Measurements from ENCODE around the gene IL1RAPL1. TPM values are rescaled to one million over a fixed set of nuclear protein-coding genes. Genes with fewer than 3 reads are reported as not detected.

The IL1RAPL1 gene
- total and polyA plus RNA-seq, 8 donors, result 0.60 to 1.4 (median 0.95) TPM; not detected in 2

DNA sequence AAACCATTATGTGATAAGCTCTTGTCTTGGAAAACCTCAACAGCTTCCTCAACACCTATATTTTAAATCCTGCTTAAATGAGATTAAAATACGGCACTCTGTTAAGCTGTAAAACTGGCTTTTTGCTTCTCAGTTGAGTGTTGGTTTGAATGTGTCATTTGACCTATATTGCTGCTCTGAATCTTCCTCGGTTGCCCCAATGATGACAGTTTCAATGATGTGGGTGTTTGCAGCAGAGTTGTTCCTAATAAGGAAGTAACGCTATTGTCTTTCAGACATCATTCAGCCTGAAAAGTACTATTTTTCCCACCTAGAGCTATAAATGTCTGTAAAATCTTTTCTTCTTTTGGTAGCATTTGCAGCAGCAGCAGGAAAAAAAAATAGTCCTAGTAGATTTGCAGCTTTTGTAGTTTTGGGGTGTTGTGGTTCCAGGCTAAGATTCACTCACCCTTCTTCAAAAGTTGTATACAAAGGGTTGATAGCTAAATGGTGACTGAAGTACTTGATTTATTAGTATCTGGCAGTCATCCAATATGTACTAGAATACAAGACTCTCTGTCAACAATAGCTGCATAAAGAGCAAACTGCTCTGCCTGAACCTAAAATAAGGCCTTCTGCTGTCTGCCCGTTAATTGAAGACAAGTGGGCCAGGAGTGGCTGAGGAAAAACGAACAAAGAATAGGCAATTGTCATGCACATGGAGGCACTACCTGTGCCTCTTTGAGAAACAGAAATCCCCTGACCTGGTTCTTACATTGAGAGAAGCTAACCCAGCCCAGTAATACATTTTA lies 333.1 kb downstream of the IL1RAPL1 start:
- Histone ChIP-seq H3K9me3 (no peaks in the 10 kb centered on the region), H3K36me3 (no peaks in the 10 kb centered on the region), H3K27me3 (peaks cover 0 to 3% of the 10 kb centered on the region in 2 donors), H3K27ac (no peak overlapping the region), H3K4me1 (no peaks in the 10 kb centered on the region), H3K4me3 (no peak overlapping the region)
- ATAC-seq (no peak), DNase-seq (no peak)
- TF ChIP-seq, protein P1, sequence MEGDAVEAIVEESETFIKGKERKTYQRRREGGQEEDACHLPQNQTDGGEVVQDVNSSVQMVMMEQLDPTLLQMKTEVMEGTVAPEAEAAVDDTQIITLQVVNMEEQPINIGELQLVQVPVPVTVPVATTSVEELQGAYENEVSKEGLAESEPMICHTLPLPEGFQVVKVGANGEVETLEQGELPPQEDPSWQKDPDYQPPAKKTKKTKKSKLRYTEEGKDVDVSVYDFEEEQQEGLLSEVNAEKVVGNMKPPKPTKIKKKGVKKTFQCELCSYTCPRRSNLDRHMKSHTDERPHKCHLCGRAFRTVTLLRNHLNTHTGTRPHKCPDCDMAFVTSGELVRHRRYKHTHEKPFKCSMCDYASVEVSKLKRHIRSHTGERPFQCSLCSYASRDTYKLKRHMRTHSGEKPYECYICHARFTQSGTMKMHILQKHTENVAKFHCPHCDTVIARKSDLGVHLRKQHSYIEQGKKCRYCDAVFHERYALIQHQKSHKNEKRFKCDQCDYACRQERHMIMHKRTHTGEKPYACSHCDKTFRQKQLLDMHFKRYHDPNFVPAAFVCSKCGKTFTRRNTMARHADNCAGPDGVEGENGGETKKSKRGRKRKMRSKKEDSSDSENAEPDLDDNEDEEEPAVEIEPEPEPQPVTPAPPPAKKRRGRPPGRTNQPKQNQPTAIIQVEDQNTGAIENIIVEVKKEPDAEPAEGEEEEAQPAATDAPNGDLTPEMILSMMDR (IDR thresholded peaks at IDR 0.05), result no peak
- intact Hi-C loops (cut with DNase I), result no loop called here

DNA sequence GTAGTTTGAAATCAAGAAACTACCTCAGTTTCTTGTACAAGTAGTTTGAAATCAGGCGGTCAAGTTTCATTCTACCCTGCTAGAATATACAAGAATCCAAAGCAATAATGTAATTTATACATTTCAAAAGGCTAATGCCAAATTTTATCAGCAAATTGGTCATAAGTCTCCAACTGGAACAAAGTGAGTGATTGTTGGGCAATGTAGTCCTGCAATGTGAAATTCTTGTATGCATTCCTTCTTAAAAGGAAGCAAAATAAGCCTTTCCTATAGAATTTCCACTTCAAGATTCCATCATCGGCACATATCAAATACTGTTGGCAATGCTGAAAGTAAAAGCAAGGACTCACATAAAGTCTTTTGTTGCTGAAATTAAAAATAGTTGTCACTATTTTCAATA lies 334.9 kb downstream of the IL1RAPL1 start:
- Histone ChIP-seq H3K4me1 (no peaks in the 10 kb centered on the region), H3K36me3 (no peaks in the 10 kb centered on the region), H3K27me3 (peaks cover 0 to 3% of the 10 kb centered on the region in 2 donors), H3K9me3 (no peaks in the 10 kb centered on the region), H3K27ac (no peak overlapping the region), H3K4me3 (no peak overlapping the region)
- intact Hi-C loops (cut with DNase I), result no loop called here
- TF ChIP-seq, protein P1 (IDR thresholded peaks at IDR 0.05), result no peak
- ATAC-seq (no peak), DNase-seq (no peak)

DNA sequence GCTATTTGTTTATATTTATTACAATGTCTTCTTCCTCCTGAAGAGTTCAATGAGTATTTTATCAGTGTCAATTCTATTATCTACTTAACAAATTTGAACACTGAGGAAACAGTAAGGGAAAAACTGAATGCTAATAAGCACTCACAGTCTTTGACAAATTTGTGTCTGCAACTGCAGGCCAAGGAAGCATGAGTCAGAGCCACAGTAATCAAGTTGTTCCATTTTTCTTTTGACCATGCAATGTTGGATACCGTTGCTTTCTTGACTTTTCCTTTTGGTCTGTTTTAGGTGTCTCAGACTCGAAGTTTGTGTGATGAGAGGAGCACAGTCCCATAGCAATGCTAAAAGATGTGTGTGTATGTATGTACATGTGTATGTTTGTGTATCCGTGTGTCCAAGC lies 359.6 kb downstream of the IL1RAPL1 start:
- intact Hi-C loops (cut with DNase I), result no loop called here
- Histone ChIP-seq H3K36me3 (no peaks in the 10 kb centered on the region), H3K27me3 (no peaks in the 10 kb centered on the region), H3K9me3 (no peaks in the 10 kb centered on the region), H3K27ac (no peak overlapping the region), H3K4me3 (no peak overlapping the region), H3K4me1 (no peaks in the 10 kb centered on the region)
- TF ChIP-seq, protein P1 (IDR thresholded peaks at IDR 0.05), result no peak
- ATAC-seq (no peak), DNase-seq (no peak)

DNA sequence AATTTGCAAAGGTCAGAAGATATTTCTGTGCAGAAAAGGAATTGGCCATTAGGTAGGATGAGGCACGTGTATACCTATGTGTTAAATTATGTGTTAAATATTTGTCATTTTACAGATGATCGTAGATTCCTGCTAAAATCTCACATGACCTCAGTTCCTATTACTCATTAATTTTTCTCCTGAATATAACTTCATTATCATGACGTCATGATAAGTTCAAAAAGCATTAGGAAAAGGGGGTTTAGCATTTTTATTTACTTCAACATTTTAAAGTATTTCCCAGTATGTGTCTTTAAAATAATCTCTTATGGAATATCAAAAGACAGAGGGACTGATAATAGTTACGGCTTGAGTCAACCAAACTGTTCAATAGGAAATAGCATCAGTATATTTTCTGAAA lies 372.8 kb downstream of the IL1RAPL1 start:
- no peak overlapping the region for H3K27ac ChIP-seq
- no peaks in the 10 kb centered on the region for H3K27me3 ChIP-seq
- DNase-seq (no peak), ATAC-seq (no peak)
- no peaks in the 10 kb centered on the region for H3K36me3 ChIP-seq
- H3K4me1 ChIP-seq, result no peaks in the 10 kb centered on the region
- TF ChIP-seq, protein P1 (IDR thresholded peaks at IDR 0.05), result no peak
- no peaks in the 10 kb centered on the region for H3K9me3 ChIP-seq
- H3K4me3 ChIP-seq, result no peak overlapping the region
- intact Hi-C loops (cut with DNase I), result no loop called here

DNA sequence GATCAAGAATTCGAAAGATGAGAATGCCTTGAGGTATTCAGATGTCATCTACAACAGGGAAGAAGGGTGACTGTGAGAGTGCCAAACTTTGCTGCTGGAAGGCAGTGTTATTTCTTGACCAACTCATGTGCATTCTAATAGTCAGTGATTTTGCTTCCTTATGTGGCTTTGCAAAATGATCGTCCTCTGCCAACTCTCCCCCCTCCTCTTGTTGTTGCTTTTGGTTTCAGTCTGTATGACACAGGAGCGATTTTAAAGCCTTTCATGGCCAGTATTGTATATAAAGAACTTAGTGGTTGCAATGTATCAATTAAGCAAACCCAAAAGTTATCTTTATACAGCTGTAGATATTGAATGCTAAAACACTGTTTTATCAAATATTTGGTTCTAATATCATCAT lies 379.1 kb downstream of the IL1RAPL1 start:
- no peaks in the 10 kb centered on the region for H3K4me1 ChIP-seq
- ATAC-seq, result no peak
- H3K27me3 ChIP-seq, result no peaks in the 10 kb centered on the region
- TF ChIP-seq, protein P1 (IDR thresholded peaks at IDR 0.05), result no peak
- DNase-seq, result peak in 2 of 4 donors; percentile 11 to 44
- no peak overlapping the region for H3K27ac ChIP-seq
- H3K4me3 ChIP-seq, result no peak overlapping the region
- no peaks in the 10 kb centered on the region for H3K36me3 ChIP-seq
- intact Hi-C loops (cut with DNase I), result no loop called here
- H3K9me3 ChIP-seq, result no peaks in the 10 kb centered on the region
